GM19438 (cell line): ENCODE data around the gene TRMT1.
A peak's percentile ranks its signal among the peaks of the same experiment; 100 is the strongest.

Experiments
- ATAC-seq: cut with Tn5 transposase; IDR thresholded peaks from one replicate; pipeline ENCODE4 v1.9.1; 2021; ENCODE audit warnings: low read depth; ENCODE audit not compliant: unreplicated experiment

The TRMT1 gene

GRCh38 chr19:13127811-13128575 is 11.5 kb upstream of the TRMT1 start:
- no peak for ATAC-seq

GRCh38 chr19:13127051-13127450 is 10.5 kb upstream of the TRMT1 start:
- no peak for ATAC-seq

GRCh38 chr19:13122980-13123957 is 6.7 kb upstream of the TRMT1 start:
- ATAC-seq, result no peak

GRCh38 chr19:13122275-13122878 is 5.8 kb upstream of the TRMT1 start:
- ATAC-seq, result no peak

- no peak for ATAC-seq
Observed at GRCh38 chr19:13121551-13122274, 5.2 kb upstream of the TRMT1 start.

GRCh38 chr19:13120817-13121216 is 4.3 kb upstream of the TRMT1 start:
- ATAC-seq, result no peak

- no peak for ATAC-seq
Observed at GRCh38 chr19:13120031-13120430, 3.5 kb upstream of the TRMT1 start.

GRCh38 chr19:13119627-13120026 is 3.1 kb upstream of the TRMT1 start:
- no peak for ATAC-seq

GRCh38 chr19:13118424-13119193 is 2.1 kb upstream of the TRMT1 start:
- ATAC-seq, result no peak

GRCh38 chr19:13117772-13118423 is 1.4 kb upstream of the TRMT1 start, which contains the start of gene NACC1:
NACC1 (plus strand) TSS chr19:13118264; CDS start chr19:13135208, 16,944 bp downstream.
- peak; percentile 65 for ATAC-seq

- no peak for ATAC-seq
Observed at GRCh38 chr19:13117176-13117771, 734 bp upstream of the TRMT1 start.

GRCh38 chr19:13115936-13116281 is 631 bp downstream of the TRMT1 start:
- ATAC-seq, result no peak

- ATAC-seq, result no peak
Observed at GRCh38 chr19:13112555-13112954, 4.0 kb downstream of the TRMT1 start.

GRCh38 chr19:13110099-13110610 is 6.4 kb downstream of the TRMT1 start:
- ATAC-seq, result no peak

GRCh38 chr19:13109361-13110098 is 7.0 kb downstream of the TRMT1 start:
- ATAC-seq, result no peak

- ATAC-seq, result no peak
Observed at GRCh38 chr19:13104848-13105711, 11.5 kb downstream of the TRMT1 start.

- peak; percentile 42 for ATAC-seq
Observed at GRCh38 chr19:13104360-13104847, 12.1 kb downstream of the TRMT1 start.
